HG02885 (cell line): ENCODE data around the gene MAP3K4.

Experiments used
- ATAC-seq: cut with Tn5 transposase; IDR thresholded peaks from one replicate; pipeline ENCODE4 v1.9.1; 2021; ENCODE audit warnings: mild to moderate bottlenecking; ENCODE audit not compliant: unreplicated experiment, poor library complexity

MAP3K4 gene

DNA sequence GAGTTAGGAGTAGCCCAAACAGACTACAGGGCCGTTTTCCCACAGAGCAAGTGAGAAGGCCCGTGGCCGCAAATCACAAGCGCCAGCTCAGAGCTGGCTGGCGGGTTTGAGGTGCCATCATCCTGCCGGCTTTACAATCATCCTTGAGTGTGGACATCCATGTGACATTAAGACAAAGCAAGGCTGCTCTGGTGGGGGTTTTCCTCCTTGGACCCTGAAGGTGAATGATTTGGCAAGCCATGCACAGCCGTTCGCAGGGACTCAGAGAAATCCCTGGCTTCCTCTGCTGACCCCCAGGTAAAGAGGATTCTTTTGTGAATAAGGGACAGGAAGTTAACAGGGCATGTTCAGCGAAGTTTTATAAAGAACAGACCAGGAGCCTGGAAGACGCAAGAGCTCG lies 145.1 kb downstream of the MAP3K4 start:
- no peak for ATAC-seq

DNA sequence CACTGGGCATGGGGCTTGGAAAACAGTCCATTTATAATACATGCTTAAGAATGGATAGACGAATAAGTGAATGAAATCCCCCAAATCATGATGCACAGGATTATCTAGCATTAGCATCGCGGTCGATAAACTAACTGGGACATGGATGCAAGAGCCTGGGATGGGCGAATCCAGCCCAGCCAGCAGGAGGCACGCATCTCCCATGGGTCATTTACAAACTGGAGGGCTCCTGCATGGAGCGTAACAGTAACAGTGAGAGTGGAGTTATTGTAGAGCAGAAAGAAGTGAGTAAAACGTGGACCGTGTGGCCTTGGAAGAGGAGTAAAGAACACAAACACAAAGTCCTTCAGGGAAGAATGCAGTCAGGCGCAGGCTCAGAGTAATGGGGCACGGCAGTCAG lies 145.8 kb downstream of the MAP3K4 start:
- ATAC-seq = no peak

DNA sequence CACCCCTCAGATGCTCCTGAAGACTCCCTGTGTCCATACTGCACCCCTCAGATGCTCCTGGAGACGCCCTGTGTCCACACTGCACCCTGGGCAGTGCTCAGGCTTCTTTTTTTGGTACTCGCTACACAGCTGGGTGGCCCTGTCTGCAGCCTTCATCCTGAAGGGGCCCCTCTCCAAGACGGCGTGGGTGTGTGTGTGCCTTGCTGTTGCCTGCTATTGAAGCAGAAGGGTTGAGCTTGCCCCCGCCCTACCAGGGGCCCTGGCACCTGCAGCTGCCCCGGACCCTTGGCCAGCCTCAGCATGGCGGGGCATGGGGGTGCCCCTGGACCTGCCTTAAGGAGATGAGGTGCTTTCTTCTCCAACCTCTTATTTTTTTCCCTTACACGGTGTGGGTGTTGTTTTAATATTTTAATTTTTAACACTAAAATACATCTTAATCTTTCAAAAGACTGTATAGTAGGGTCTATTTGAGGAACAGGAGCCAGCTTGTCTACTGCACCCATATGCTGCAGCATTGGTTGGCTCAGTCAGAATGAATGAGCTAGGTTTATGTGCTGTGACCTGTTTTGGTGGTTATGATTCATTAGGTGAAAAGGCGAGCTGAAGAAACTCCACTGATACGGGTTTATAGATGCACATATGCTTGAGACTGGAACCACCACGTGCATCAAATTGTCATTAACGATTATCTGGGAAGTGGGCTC lies 146.4 kb downstream of the MAP3K4 start:
- ATAC-seq = no peak

DNA sequence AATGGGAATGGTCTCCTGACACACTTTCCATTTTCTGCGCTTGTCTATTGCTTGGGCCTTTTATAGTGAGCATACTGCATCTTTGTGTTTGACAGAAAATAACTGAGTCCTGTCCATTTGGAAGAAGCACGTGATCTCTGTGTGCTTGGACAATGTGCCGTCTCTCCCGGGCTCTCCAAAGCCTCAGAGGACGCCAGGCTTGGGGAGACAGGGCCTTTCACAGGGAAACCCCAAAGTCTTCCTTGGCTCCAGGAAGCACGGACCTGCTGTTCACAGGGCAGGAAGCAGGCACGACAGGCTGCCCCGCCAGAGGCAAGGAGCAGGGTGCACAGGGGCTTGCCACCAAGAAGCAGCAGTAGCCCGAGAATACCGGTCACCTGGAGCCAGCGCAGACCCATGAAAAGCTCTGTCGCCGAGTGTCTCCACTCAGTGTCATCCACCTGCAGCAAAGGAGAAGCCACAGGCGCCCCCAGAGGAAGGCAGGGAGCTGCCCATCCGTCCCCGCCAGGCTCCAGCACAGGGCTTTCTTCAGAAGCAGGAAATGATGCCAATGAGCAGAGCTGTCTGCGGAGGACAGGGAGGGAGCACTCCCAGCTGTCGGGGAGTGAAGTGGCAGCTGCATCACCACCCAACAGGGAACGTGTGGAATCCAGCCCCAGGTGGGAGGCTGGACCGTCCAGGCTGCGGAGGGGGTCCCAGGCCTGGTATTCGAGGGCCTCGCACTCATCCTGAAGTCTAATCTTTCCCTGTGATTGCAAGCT lies 147.2 kb downstream of the MAP3K4 start:
- no peak for ATAC-seq

DNA sequence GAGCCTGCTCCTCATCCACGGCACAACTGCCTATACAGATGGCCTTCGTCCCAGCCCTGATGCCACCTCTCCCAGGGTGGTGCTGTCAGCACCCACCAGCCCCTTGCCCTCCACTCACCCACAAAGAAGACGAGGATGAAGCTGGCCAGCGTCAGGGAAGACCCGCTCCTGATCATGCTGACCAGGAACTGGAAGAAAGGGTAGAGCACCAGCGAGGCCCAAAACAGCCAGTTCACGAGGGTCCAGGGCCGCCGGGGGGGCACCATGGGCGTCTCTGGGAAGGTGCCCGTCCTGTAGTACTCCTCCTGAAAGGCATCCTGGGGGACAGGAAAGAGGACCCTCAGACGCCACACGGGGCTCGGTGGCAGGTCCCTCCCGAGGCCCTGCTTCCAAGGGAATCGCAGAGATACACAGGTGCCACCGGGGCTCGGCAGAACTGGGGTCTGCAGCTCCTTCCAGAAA lies 147.8 kb downstream of the MAP3K4 start:
- ATAC-seq = no peak

DNA sequence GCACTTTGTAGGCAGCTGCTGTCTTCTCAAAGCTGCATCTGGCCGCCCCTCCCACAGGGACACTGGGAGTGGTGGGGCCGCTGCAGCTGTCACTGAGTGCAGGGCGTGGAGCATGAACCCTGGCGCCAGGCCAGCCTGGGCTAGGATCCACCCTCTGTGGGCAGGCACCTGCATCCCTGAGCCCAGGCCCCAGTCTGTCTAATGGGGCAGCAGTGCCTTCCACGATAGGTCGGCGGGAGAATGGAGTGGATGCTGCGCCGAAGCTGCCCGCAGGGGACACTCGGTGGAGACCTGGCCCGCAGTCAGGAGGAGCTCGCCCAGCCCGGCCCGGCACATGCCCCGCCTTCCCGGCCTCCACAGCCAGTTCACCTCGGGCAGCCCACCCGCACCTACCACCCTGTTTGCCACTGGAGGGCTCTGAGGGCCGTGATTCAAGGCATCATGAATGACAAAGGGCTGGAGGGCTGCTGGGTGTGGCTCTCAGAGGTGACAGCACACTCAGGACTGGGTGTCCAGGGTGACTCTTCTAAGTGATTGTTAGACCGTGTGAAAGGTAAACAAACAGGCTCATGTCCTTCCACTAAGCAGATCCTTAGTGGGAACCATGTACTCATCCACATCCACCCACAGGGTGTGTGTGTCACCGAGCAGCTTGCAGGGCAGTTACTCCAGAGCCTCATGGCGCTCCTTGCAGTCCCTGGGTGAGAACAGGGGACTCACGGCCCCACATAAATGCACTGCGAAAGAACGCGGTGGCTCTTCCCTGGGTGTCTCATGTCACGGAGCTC lies 148.4 kb downstream of the MAP3K4 start:
- ATAC-seq = no peak

DNA sequence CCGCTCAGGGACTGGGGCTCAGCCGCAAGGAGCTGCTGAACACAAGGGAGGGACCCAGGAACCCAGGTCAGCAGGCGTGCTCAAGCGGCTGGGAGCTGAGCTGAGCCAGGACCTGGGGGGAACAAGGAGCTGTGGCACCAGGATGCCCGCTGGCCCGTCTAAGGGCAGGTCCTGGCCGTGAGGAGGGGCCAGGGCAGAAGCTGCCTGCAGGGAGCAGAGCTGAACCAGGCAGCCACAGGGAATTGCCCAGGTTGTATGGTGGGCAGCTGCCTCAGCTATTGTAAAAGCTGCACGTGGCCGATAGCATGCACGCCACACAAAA lies 148.9 kb downstream of the MAP3K4 start:
- ATAC-seq = no peak

DNA sequence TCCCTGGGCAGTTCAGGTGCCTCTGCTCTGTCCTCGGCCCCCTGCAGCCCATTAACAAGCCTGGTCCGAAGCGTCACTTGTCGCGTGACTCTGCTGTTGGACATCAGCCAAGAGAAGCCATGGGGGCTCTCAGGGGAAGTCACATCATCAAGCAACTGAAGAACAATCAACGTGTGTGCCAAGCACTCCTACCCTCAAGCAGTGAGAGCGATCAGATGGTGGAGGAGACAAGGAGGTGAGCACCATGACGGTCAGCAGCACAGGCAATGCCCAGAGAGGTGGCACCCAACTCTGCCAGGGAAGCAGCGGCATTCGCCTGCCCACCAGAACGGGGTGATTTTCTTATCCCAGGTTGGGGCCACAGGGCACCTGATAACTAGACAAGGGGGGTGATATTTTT lies 149.6 kb downstream of the MAP3K4 start:
- ATAC-seq = no peak

DNA sequence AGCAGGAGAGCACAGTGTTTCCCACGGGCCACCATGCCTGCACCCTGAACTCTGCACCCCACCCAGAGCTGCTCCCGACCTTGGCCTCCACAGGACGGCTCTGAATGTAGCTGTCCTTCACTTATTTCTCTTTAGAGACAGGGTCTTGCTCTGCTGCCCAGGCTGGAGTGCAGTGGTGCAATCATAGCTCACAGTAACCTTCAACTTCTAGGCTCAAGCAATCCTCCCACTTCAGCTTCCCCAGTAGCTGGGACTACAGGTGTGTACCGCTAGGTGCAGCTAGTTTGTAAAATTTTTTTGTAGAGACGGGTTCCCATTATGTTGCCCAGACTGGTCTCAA lies 151.4 kb downstream of the MAP3K4 start:
- ATAC-seq = no peak

DNA sequence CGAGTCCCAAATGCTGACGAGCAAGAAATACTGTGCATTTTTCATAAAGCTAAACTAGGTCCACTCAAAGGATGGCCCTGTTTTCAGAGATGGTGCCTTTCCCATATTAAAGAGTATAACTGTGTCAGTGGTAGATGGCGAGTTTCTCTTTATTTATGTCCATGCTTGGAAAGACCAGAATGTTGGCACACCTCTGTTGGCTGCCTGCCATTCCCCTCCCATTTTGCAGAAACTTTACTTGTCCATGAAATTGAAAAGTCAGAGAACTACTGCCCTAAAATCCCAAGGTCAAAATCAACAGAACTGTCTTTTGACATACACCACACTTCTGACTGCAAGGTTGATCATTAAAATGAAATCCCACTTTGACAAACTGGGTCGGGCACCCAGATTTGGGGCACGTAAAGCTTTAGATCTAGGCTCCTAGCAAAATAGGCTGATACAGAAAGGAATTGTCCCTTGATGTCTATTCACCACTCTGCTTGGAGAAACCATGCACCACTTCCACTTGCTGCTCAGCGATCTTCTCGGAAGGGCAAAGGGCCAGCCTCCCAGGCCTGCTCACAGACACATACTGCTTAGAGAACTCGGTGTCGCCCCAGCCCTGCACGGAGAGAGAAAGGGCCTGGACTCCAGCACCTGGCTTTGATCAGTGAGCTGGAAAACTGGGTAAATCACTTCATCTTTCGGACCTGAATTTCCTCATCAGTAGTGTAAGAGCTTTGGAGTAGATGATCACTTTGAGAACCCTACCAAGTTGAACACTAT lies 152.3 kb downstream of the MAP3K4 start:
- ATAC-seq = no peak

DNA sequence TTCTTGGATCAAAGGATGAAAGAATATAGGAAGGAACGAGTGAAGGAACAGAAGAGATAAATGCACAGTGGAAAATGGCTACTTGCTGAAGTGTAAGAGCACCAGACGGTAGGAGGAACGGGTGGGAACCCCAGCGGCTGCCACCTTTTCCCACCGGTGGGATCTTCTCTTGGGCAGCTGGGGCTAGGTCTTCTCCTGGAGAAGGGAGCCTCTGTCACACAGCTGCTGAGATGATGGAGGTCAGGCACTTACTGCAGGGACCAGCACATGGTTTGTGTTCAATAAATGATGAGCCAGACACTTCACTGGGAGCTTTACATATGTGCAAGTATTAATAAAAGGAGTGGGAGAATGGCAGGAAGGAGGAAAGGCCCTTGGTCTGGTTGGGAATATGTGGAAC lies 158.6 kb downstream of the MAP3K4 start:
- ATAC-seq = no peak

DNA sequence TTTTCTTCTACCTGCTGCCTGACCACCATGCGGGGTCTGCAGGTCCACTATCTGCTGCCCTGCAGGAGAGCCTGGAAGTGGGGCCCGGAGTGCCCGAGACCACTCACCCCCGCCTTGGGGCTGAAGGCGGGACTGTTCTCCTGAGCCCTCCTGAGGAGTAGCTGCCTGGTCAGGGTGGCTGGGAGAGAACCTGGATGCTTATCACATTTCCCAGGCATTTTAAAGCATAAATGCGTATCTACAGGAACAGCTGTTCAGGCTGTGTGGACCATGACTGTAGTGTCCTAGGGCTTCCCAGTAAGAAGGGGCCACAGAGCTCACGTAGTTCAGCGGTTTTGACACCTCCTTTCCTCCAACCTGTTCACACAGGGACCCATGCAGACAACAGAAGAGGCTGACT lies 159.0 kb downstream of the MAP3K4 start:
- no peak for ATAC-seq

DNA sequence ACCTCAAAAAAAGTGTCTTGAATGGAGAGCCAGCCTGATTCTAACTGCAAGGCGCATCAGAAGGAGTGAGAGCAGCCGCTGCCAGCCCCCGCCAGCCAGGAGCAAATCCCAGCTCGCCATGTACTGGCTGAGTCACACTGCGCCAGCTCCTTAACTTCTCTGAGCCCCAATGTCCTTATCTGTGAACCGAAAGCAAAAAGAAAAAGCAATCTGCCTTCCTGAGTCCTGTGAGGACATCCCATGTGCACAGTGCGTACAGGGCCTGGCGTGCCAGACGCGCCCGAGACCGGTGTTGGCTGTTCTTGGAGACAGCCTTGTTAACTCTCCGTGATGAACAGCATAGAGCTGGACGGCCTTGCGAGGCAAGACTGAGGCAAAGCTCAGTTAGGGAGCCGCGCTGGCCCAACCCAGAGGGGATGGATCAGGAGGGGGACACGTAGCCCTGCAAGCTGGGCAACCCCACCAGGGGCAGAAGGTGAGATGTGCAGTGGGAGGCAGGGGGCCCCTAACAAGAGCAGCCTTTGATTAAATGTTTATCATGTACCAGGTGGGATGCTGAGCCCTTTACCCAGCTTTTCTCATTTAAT lies 159.6 kb downstream of the MAP3K4 start:
- ATAC-seq = no peak

DNA sequence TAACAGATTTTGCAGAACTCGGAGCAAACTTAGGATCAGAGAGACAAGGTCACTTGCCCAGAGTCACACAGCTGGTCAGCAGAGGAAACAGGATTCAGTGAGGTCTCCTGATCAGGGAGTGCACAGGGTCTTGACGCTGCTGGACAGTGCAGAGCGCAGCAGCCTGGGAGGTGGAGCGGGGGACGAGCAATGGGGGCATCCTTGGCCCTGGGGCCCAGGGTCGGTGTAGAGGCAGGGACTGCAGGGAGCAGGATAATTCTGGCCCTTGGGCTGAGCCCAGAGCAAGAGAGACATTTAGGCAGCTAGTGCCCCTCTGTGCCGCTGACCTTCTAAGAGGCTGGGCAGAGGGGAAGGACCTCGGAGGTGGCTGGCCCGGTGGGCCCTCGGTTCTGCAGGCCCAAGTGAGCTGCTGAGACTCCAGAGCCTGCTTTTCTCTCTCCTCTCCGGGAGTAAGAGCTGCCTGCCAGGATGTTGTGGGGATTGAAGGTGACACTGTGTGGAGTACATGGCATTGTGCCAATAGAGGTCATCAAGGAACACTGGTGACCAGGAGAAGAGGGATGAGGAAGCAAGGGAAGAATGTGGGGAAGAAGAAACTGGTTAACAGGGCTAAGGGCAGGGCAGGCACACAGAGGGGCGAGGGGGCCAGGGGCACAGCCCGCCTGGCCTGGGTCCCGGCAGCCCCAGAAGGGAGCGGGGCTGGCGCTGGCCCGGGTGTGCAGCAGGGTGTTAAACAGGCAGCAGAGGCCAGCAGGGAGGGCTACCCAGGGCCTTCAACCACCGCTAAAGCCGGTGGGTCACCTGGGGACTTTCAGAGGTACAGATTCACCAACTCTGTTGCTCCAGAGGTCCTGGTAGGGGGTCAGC lies 160.3 kb downstream of the MAP3K4 start:
- ATAC-seq = no peak

DNA sequence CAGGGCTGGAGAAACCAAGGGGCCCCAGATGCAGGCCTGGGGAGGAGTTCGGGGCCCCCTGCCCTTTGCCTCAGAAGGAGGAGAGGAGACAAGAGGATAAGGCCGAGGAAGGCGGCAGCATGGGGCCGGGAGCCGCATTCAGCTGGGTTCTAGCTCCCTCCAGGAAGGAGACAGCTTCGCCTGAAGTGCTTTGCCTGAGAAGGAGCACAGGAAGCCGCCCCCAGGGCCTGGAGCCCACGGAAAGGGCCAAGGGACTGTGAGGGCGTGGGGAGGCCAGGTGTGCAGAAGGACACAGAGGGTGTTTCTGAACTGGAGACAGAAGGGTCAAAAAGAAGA lies 160.9 kb downstream of the MAP3K4 start:
- no peak for ATAC-seq

DNA sequence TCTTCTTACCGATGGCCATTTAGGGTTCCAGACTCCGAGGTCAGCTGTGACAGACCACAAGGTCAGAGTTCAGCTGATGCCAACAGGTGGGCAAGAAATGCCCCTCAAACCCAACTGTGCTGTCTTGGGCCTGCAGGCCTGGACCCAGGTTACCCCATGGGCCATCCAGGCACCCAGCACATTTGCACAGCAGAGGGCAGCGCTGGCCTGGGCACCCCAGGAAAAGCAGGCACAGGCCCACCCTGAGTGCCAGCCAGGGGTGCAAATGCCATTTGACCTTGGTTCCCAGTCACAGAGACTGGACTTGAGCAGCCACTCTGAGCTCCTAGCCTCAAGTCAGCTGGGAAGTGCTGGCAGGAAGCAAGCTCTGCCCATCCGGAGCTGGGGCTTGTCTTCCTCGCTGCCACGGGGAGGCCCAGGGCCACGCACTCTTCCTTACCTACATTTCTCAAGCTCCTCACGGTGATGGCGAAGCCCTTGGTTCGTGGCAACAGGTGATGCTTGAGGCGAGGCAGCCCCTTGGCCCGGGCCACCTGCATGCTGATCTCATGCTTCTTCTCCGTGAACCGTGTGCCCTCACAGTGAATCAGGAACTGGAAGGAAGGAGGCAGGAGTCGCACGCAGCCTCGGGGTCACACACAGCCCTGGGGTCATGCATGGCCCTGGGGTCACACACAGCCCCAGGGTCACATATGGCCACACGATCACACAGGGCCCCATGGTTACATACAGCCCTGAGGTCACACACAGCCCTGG lies 161.5 kb downstream of the MAP3K4 start:
- no peak for ATAC-seq

DNA sequence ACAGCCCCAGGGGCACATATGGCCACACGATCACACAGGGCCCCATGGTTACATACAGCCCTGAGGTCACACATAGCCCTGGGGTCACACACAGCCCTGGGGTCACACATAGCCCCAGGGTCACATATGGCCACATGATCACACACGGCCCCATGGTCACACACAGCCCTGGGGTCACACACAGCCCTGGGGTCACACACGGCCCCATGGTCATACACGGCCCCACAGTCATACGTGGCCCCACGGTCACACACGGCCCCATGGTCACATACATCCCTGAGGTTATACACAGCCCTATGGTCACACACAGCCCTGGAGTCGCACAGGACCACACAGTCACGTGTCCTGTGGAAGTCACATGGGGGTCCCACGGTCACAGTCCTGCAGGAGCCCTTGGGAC lies 162.2 kb downstream of the MAP3K4 start:
- no peak for ATAC-seq

DNA sequence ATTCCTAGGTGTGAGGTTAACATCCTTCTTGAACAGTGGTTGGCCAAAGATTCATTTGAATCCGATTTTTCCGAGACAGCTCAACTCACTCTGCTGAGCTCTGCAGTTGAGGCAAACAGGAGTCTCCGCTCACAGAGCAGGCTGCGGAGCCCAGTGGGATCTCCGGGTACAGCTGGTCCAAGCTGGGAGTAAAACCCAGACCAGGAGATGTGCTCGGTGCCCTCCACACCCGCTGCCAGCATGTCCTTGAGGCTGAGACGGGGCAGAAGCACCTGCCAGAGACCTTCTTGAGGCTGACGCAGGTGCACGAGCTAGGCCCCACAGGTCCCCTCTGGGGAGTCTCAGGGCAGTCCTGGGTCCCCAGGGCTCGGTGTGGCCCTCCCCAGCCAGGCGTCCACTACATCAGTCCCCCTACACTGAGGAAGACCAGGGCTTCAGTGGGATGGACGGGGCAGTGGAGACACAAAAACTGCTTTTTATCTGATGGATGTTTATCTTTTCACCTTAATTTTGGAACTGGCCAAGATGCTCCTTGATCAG lies 163.3 kb downstream of the MAP3K4 start:
- ATAC-seq = no peak

DNA sequence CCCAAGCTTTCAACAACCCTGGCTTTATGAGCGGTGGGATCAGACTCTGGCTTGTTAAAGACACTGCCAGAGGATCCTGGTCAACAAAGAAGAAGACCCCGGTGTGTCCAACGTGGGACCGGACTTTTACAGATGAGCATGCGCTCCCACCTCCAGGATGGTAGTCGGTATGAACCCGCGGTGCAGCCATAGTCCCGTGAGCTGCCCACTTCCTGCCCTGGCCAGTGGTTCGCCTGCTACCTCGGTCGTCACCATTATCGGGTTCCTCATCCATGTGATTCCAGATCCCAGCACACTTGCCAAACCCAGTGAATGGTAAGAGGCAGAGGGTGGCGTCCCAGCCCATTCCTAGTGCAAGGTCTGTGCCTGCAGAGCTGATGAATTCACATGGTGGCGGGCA lies 169.6 kb downstream of the MAP3K4 start:
- ATAC-seq = no peak
